ENCODE data around the gene ETFDH. TPM values are rescaled to one million over a fixed set of nuclear protein-coding genes. Genes with fewer than 3 reads are reported as not detected.
A peak's percentile ranks its signal among the peaks of the same experiment; 100 is the strongest.

ETFDH gene
- total and polyA plus RNA-seq, 10 of the 15 experiments (the other 5 are each of a cell fraction or from before 2014, with no cell fraction given), result 10.9 to 30.4 (median 20.6) TPM

DNA sequence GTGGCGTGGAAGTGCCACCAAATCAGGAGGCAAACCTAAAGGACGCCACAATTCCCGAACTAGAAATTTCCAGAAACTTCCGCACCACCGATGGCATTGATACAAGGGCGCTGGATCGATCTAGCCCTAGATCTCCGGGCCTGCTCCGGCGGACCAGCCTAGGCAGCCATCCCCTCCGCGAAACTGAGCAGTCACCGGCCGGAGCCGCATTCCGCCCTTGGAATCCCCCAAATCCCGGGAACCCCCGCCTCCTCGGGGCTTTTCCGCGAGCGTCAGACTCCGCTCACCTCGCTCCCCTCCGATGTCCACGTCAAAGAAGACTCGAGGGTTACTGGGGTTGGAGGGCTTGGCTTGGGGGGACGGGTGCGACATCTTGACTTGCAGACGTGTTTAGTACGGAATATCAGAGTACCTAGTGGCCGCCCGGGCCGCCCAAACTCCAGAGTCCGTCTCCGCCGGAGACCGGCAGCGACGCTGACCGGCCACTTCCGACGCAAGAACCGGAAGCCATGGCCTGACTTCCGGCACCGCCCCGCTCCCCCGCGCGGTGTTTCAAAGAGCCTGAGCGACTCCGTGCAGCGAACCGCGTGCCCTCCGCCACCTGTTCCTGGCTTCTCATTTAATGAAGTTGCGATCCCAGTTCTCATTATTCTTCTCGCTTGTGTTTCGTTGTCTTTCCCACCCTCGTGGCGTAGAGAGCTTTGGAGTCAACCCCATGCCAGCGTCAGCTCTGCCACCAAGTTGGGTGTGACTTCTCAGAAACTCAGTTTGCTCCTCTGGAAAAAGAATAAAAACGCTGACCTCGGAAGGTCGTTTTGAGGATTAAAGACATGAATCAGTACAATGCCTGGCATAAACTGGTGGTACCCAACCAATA, 51.1 kb downstream of the ETFDH start, which contains the start of gene PPID (continued):
- TF ChIP-seq, protein P1, sequence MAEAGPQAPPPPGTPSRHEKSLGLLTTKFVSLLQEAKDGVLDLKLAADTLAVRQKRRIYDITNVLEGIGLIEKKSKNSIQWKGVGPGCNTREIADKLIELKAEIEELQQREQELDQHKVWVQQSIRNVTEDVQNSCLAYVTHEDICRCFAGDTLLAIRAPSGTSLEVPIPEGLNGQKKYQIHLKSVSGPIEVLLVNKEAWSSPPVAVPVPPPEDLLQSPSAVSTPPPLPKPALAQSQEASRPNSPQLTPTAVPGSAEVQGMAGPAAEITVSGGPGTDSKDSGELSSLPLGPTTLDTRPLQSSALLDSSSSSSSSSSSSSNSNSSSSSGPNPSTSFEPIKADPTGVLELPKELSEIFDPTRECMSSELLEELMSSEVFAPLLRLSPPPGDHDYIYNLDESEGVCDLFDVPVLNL (IDR thresholded peaks at IDR 0.05; ENCODE audit: low read depth, low read length), result peak; percentile 93
- TF ChIP-seq NRF1 (conservative IDR thresholded peaks at IDR 0.05; ENCODE audit: low read depth, low read length) (no peak), ATF7 (IDR thresholded peaks at IDR 0.05; ENCODE audit: low read depth) (no peak), FOXM1 (IDR thresholded peaks at IDR 0.05; ENCODE audit: low read depth, low read length) (peak; percentile 44; the same call in 1 of the 2 replicates), JUND (IDR thresholded peaks at IDR 0.05; ENCODE audit: low read depth, low read length) (peak; percentile 53; the same call in 1 of the 2 replicates), E2F8 (IDR thresholded peaks at IDR 0.05; ENCODE audit: low read depth, partially characterized antibody) (peak; percentile 82), RCOR1 (conservative IDR thresholded peaks at IDR 0.05; ENCODE audit: low read depth, low read length) (0 out of 2 replicates have a peak, but pooled peaks have one; percentile 19), MTA2 (IDR thresholded peaks at IDR 0.05; ENCODE audit: low read depth) (no peak), NR2C1 (IDR thresholded peaks at IDR 0.05) (0 out of 2 replicates have a peak, but pooled peaks have one; percentile 15), NFYB (IDR thresholded peaks at IDR 0.05; ENCODE audit: insufficient read depth, low read depth, low read length) (no peak)
- TF ChIP-seq, protein P2, sequence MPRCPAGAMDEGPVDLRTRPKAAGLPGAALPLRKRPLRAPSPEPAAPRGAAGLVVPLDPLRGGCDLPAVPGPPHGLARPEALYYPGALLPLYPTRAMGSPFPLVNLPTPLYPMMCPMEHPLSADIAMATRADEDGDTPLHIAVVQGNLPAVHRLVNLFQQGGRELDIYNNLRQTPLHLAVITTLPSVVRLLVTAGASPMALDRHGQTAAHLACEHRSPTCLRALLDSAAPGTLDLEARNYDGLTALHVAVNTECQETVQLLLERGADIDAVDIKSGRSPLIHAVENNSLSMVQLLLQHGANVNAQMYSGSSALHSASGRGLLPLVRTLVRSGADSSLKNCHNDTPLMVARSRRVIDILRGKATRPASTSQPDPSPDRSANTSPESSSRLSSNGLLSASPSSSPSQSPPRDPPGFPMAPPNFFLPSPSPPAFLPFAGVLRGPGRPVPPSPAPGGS (IDR thresholded peaks at IDR 0.05; ENCODE audit: borderline replicate concordance, insufficient read depth, low read depth, low read length, poor library complexity, severe bottlenecking), result no peak
- TF ChIP-seq, protein P3, sequence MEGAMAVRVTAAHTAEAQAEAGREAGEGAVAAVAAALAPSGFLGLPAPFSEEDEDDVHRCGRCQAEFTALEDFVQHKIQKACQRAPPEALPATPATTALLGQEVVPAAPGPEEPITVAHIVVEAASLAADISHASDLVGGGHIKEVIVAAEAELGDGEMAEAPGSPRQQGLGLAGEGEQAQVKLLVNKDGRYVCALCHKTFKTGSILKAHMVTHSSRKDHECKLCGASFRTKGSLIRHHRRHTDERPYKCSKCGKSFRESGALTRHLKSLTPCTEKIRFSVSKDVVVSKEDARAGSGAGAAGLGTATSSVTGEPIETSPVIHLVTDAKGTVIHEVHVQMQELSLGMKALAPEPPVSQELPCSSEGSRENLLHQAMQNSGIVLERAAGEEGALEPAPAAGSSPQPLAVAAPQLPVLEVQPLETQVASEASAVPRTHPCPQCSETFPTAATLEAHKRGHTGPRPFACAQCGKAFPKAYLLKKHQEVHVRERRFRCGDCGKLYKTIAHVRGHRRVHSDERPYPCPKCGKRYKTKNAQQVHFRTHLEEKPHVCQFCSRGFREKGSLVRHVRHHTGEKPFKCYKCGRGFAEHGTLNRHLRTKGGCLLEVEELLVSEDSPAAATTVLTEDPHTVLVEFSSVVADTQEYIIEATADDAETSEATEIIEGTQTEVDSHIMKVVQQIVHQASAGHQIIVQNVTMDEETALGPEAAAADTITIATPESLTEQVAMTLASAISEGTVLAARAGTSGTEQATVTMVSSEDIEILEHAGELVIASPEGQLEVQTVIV (IDR thresholded peaks at IDR 0.05; ENCODE audit: borderline replicate concordance, partially characterized antibody), result peak; percentile 56
- TF ChIP-seq, protein P4, sequence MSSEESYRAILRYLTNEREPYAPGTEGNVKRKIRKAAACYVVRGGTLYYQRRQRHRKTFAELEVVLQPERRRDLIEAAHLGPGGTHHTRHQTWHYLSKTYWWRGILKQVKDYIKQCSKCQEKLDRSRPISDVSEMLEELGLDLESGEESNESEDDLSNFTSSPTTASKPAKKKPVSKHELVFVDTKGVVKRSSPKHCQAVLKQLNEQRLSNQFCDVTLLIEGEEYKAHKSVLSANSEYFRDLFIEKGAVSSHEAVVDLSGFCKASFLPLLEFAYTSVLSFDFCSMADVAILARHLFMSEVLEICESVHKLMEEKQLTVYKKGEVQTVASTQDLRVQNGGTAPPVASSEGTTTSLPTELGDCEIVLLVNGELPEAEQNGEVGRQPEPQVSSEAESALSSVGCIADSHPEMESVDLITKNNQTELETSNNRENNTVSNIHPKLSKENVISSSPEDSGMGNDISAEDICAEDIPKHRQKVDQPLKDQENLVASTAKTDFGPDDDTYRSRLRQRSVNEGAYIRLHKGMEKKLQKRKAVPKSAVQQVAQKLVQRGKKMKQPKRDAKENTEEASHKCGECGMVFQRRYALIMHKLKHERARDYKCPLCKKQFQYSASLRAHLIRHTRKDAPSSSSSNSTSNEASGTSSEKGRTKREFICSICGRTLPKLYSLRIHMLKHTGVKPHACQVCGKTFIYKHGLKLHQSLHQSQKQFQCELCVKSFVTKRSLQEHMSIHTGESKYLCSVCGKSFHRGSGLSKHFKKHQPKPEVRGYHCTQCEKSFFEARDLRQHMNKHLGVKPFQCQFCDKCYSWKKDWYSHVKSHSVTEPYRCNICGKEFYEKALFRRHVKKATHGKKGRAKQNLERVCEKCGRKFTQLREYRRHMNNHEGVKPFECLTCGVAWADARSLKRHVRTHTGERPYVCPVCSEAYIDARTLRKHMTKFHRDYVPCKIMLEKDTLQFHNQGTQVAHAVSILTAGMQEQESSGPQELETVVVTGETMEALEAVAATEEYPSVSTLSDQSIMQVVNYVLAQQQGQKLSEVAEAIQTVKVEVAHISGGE (CRISPR knock-in tag; IDR thresholded peaks at IDR 0.05), result peak; percentile 65

Measured in GM12878 (cell line).